GM19240 (cell line): ENCODE data around the gene TMEM144.
"Not testable (repeated sequence)": the region's sequence is repeated elsewhere in the genome, so short reads cannot be mapped to it uniquely, and the experiment has no call there.

Experiments used
- DNase-seq: peaks from one replicate; pipeline ENCODE4 v3.0.0; 2011; ENCODE audit warnings: low spot score; ENCODE audit not compliant: insufficient read length

The TMEM144 gene

DNA sequence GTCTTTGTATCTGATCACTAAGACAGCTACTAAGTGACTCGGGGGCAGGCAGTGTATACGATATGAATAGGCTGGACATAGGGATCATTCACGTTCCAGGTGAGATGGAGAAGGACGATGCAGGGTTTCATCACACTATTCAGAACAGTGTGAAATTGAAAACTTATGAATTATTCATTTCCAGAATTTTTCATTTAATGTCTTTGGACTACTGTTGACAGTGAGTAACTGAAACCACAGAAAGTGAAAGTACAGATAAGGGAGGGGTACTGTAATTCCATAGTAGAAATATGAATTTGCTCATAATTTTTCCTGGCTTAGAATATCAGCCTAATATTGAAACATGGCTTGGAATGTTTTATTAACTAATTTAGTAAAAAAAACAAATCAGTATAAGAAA lies 24.4 kb downstream of the TMEM144 start:
- DNase-seq, result no peak

DNA sequence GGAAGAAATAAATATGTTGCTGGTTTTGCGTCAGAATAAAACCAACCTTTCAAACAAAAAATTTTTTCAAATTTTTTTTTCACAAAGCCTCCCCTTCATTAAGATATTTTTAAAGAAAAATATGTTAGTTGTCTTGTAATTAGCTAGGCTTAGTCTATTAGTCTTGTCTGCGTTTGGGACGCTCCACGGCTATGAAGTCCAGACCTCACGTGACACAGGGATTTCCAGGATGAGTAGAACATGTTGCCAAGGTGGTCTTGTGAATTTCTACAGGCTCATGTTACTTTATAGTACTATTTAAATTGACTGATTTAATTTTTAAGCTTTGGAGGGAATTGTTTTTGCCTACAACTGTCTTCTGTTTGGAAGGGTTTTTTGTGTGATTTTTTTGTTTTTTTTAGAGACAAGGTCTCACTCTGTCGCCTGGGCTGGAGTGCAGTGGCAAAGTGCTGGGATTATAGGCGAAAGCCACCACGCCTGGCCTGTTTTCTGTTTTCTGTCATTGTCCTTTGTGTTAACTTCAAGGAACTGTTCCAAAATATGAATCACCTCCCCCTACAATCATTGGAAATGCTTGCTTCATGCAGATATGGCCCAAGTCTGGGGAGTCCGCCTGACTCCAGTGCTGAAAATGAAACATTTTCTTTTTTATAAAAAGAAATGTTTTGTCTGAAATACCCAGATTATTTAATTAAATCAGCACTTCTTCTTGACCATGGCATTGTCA lies 26.2 kb downstream of the TMEM144 start:
- no peak for DNase-seq

DNA sequence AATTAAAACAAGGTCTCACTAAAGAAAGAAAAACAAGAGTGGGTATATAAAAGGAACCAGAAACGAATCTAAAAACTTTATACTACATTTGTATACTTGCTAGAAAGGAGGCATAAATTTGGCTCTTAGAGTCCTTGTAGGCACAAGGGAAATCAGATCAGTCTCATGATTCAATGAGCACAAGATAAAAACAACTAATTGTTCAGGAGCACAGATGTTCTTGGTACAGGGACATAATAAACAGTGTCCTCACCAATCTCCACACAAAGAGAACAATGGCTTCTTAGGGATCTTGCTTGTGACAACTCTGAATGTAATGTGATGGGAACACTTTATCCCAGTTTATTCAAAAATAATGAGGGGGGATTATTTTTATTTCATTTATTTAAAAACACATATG lies 28.3 kb downstream of the TMEM144 start:
- no peak for DNase-seq

DNA sequence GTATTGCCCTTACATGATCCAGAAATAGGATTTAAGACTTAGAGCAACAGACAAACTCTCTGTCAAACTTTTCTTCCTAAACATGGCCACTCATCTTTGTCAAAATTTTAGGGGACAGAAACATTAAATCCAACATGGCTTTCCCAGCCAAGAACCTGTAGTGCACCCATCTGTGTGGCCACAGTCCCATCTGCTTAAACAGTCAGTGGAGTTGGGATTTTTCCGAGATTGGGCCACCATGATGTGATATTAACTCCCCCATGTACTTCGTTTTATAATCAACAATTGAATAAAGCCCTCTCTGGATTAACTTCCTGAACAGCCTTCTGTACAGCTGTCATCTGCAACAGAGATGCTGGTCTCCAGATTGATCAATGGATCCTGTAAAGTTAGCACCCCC lies 28.9 kb downstream of the TMEM144 start:
- no peak for DNase-seq

DNA sequence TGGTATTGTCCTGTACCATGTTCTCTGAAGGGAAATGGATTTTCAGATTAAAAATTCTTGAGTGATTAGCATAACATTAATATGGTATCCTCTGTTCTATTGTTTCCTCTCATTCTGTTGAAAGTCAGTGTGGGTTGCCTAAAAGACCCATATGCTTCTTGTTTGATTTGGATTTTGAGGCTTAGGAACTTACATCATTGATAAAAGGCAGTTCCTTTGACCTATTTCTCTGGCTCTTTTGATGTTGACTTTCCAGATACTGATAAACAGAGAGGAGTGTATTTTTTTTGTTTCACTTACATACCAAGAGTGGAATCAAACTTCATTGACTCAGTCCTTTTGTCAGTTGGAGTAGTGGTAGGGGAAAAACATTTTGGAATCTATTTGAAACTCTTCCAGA lies 32.8 kb downstream of the TMEM144 start:
- no peak for DNase-seq

DNA sequence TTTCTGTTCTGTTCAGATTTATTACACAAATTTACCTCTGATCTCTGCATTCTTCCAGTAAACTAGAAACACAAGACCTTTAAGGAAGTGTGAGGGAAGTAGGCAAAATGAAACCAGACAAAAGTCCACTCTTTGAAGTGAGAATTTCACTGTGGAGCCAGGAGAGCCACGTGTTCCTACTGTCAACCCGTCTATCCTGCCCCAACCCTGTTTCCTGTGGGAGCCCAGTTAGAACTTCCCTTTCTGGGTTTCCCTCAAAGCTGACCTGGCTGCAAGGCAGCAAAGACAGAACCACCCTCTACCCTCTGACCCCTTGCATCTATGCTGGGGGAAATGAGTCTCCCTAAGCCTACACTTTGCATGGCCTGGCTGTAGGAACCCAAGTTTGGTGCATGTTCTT lies 40.0 kb downstream of the TMEM144 start:
- DNase-seq, result no peak

DNA sequence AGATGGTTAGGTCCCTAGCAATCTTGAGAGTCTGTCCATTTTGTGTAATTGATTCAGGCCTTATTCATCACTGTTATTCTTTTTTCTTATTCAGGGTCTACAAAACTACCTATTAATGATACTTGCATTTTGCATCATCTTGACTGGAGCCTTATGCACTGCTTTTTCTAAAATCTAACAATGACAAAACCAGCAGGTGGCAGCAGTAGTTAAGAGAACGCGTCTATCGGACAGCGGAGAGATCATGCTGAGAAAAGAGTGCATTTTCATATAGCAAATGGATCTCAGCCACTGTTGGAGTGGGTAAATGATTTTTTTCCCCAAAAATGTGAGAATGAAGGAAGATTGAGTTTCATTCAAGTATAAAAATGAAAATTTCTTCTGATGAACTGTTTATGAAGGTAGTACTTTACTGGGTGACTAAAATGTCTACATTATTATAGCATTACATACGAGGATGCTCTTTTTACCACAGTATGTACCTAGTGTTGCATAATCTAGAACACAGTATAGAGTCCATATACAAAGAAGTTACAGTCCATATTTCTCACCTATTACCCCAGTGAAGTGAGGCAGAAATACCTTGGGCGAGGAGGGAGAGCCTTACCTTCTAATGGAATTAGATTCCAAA lies 43.2 kb downstream of the TMEM144 start:
- peak; percentile 3 for DNase-seq

DNA sequence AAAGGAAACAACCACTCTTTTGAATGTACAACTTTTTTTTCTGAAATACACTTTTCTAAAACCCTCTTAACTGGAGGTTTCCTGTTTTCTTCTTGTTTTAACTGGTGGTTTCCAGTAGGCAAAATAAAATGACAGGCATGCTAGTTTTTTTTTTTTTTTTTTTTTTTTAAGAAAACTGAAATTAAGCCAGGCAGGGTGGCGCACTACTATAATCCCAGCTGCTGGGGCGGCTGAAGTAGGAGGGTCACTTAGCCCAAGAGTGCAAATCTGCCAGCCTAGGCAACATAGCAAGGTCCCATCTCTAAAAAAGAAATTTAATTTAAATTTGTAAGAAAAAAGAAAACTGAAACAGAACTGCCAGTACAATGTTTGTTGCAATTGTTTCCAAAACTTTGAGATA lies 44.0 kb downstream of the TMEM144 start:
- no peak for DNase-seq

DNA sequence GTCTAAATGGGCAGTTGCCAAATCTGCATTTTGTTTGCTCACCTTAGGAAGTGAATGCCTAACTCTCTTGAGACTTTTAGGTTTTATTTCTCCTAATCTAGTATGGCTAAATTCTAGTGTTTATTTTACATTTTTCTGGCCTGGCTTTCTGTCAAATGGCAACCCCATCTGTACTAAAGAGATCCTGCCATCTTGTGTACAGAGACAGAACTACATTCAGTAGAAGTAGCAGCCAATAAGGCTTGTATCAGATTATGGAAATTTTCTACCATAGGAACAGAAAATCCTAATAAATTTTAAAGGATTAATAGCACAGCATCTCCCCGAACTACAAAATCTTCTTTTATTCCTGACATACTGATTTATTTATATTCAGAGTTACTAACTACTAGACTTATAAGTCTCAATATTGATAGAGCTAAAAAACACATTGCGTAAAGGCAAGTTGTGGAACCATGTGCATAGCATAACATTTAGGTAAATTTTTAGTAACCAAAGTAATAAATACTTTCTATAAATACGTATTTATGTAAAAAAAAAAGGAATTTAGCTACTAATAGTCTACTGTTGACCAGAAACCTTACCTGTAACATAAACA lies 45.5 kb downstream of the TMEM144 start:
- DNase-seq, result no peak

DNA sequence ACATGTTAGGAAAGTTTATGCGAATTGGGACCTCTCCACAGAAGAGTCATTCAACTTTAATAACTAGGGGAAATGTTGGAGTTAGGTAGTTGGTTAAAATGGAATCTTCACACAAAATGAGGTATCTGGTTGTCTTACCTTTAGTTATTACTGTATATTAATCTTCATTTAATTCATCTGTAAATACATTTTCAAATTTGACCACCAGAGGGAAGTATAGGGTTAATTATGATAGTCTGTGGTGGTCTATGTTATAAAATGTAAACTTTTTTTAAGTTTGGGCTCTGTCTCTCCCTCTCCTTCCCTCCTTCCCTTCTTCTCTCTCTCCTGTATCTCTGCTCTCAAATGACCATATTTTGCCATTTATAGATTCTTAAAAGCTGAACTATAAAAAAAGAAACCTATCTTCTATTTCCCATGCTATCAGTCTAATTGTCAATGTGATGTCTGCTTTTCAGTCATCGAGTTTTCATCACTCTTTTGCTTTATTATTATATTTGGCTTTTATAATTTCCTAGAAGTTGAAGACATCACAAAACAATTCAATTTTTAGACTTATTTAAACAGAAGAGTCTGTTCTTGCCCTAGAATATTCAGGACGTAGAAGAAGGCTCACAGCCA lies 49.8 kb downstream of the TMEM144 start:
- no peak for DNase-seq

DNA sequence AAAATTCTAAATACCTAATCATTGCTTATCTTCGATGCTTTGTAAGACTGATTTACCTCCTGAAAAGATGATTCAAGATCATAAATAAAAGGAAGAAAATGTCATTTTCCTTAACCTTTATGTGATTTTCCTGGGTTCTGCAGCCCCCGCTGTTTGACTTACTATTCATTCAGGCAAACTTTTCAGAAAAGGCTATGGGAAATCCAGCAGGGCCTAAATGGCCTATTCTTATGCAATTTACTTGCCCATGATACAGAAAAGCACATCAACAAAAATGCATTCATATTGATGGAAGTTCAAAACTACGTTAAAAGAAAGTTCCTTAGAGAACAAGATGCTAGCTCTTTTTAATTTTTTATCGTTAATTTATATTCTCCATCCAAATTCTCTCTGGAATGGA lies 51.2 kb downstream of the TMEM144 start:
- no peak for DNase-seq

DNA sequence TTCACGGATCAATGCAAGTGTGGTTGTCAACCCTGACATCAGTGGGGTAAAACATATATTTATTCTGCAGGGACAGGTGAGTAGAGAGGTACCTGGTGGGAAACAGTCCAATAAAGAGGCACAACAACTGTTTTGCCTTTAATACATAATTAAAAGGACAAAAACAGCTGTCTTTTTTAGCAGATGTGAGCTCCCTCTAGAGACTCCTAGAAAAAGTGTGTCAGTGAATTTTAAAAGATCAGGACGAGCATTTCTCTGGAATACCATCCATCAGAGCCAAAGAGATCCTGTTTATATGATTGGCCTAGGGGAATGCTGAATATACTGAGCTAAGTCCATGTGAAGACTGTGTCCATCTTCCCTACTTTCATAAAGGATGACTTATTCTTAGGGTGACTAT lies 58.3 kb downstream of the TMEM144 start:
- no peak for DNase-seq

DNA sequence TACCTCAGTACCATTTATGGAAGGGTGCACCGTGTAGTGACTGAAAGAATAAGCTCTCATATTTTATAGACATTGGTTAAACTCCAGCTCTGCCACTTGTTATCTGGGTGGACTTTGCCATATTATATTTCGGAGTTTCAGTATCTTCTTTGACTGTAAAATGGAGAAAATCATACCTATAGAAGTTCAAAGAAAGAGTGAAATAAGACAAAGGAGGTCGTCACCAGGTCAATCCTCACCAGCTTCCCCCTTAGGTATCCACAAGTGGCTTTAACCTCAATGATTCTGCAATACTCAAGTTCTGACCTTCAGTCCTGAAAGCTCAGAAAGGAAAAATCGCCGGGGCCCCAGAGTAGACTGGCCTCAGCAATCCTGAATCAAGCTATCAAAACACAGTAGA lies 64.3 kb downstream of the TMEM144 start:
- no peak for DNase-seq

DNA sequence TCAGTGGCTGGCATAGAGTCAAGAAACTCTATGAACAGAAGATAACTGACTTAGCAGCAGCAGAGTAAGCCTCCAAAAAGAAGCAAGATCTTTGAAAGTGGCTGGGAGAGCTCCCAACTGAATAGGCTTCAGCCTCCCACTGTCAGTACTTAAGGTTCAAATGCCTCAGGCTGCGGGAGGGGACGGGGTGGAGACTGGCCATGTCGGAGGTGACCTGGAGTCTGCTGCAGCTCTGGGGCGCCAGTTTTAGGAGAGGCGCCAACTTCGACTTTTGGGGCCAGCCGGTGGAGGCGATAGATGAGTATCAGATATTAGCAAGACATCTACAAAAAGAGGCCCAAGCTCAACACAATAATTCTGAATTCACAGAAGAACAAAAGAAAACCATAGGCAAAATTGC lies 67.3 kb downstream of the TMEM144 start:
- no peak for DNase-seq

DNA sequence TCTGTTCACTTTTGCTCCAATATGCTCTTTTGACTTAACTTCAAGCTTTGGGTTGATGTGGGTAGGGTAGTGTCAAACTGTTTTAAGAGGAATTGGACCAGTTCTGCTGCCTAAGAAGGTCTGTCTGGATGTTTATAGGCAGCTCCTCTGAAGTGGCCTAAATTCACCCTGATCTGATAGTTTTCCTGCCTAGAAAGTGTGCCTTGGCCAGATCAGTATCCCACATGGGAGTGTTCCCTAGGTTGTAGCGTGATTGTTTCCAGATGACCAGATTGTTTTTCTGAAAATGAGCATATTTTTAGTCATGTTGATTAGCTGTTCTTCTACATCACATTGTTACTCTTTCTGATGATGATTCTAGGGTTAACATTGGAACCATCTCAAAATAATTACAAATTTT lies 68.8 kb downstream of the TMEM144 start:
- not testable (repeated sequence) for DNase-seq

DNA sequence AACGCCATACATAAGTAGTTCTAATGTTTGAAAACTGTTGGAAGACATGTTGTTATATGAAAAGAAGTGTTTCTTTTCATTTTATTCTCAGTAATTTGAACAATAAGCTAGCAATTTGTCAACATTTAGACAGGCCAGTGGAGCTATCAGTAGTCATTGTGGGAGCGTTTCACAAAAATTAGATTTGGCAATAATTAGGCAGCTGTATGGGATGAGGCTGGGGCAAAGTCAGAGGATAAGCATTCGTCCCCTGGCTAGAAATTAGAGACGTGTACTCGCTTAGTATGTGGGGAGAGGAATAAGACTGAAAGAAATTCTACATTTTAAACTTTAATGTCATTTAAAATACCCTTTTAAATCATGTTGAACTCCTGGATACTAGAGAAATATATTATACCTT lies 70.6 kb downstream of the TMEM144 start:
- DNase-seq, result no peak

DNA sequence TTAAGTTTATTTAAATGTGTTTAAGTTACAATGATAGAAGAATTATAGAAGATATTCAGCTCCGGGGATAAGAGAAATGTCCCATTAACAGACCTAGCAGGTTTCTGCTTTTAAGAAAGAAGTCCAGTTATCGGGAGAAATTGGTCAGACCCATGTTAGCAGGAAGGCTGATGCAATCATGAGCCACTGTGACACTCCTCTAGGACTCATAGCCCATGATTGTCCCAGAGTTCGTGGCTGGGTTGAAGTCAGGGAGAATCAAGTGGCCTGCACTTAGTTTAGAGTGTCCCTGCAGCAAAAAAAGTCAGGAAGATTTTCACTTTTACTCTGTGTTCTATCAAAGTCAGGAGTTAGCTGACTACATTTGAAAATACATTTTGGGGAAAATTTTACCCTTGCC lies 72.0 kb downstream of the TMEM144 start:
- DNase-seq, result no peak

DNA sequence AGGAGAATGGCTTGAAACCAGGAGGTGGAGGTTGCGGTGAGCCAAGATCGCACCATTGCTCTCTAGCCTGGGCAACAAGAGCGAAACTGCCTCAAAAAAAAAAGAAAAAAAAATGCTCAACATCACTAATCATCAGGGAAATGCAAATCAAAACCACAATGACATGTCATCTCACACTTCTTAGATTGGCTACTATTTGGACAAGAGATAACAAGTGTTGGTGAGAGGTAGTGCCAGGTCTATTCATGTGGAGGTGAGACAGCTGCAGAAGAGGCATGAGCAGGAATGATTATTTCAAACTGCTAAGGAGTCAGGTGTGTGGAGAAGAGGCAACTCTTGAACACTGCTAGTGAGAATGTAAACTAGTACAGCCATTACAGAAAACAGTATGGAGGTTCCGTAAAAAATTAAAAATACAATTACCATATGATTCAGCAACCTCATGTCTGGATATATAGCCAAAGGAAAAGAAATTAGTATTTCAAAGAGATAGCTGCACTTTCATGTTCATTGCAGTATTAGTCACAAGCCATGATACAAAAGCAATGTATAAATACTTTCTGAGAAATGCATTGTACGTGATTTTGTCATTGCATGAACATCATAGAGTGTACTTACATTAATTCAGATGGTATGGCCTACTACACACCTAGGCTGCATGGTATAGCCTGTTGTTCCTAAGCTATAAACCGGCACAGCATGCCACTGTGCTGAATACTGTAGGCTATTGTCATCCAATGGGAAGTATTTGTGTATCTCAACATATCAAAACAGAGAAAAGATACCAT lies 75.3 kb downstream of the TMEM144 start:
- no peak for DNase-seq

DNA sequence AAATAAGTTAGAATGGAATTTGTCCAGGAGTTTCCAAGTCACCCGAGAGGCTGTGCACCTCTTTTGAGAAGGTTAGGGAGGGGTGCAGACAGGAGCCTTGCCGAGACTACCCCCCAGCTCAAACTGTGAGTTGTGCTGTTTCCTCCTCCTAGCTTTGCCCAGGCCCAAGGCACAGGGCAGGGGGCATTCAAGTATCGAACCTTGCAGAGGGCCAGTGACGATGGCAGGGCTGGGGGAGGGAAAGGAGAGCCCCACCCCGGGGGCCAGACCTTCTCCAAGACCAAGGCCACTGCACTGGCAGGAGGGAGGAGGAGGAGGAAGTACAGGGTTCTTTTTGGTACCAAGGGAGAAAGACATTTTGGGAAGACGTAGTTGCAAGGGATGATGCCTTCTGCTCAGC lies 80.6 kb downstream of the TMEM144 start:
- no peak for DNase-seq

DNA sequence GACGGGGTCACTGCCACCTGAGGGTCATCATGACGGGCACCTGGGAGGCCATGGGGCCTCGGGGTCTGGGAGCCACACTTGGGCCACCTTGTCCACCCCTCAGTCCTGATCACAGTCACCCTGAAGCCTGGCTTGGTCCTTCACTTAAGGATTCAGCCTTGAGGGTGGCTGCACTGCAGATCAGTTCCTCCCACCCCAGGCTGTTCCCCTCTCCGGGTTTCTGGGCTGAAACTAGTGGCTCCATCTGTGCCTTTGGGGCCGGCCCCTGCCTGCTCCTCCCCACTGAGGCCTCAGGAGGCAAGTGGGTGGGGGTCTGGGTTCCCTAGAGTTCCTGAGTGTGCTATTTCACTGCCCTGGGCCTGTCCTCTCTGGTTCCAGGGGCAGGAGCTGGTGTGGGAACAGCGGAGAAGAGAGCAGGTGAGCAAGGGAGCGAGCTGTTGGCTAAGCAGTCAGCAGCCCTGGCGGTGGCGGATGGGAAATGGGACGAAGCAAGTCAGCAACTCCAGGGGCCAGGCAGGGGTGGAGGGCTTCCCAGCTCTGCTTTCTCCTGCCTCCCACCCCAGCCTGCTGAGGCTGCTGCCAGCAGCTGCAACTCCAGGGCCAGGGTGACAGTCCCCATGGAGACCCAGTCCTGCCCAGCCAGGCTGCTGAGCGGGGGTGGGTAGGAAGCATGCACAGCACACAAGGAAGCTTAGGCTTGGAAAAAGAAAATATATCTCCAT lies 81.2 kb downstream of the TMEM144 start:
- no peak for DNase-seq

DNA sequence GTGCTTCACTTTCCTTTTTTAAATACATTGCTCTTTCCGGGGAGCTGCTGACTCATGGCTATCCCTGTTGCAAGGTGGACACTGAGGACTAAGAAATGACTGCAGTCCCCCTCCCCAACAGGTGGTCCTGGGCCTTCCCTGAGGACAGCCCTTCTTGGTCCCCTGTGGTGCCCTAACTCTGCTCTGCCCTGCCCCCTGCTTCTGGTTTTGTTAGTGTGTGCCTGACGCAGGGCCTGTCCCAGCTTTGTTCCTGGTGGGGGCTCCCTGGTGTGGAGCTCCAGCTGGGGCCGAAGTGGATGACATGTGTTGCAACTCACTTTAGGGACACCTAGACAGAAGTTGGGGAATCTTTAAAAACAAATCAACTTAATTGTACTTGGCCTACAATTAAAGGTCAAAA lies 81.9 kb downstream of the TMEM144 start:
- DNase-seq, result no peak
